Measurements from ENCODE around the gene APBB1IP. TPM values are rescaled to one million over a fixed set of nuclear protein-coding genes. Genes with fewer than 3 reads are reported as not detected.

APBB1IP gene
- total and polyA plus RNA-seq, 9 of the 15 experiments (the other 6 are each of a cell fraction or from before 2014, with no cell fraction given): 0.03 to 0.11 (median 0.06) TPM; not detected in 4

GRCh38 chr10:26586211-26586610 is 148.1 kb downstream of the APBB1IP start:
- in situ Hi-C loops (cut with MboI) (no loop called here), intact Hi-C loops (cut with micrococcal nuclease) (no loop called here)
- CTCF ChIA-PET (ENCODE audit: low intra/inter-chr PET ratio): no interaction called here
- Histone ChIP-seq H3K36me3 (ENCODE audit: control insufficient read depth, insufficient read depth, low read length) (no peaks in the 10 kb centered on the region), H3K27me3 (ENCODE audit: control insufficient read depth in 2 of 2, insufficient read depth in 2 of 2, low read length in 2 of 2) (peaks cover 10 to 46% of the 10 kb centered on the region in 2 experiments; a peak in 4 of 5 replicates), H3K9ac (ENCODE audit: insufficient read depth in 1 of 2, low read depth in 2 of 2, low read length in 2 of 2) (no peak overlapping the region), H3K9me3 (replicated peaks; ENCODE audit: control insufficient read depth, insufficient read depth, low read depth, low read length) (no peaks in the 10 kb centered on the region), H3K4me3 (no peak overlapping the region), H3K4me1 (replicated peaks in 1 of 2; ENCODE audit: control insufficient read depth in 2 of 2, insufficient read depth in 2 of 2, low read length in 2 of 2) (no peaks in the 10 kb centered on the region), H3K4me2 (ENCODE audit: insufficient read depth, low read length) (no peak overlapping the region), H3K9me1 (ENCODE audit: control insufficient read depth, insufficient read depth, low read length) (no peaks in the 10 kb centered on the region), H3K79me2 (ENCODE audit: control insufficient read depth, insufficient read depth, low read length) (no peaks in the 10 kb centered on the region), H2AFZ (ENCODE audit: low read depth, low read length) (no peak overlapping the region), H3K27ac (ENCODE audit: extremely low read depth, low read depth, low read length) (no peak overlapping the region), H4K20me1 (replicated peaks; ENCODE audit: control insufficient read depth, insufficient read depth, low read length) (no peaks in the 10 kb centered on the region; the same call in 1 of the 2 replicates)
- POLR2A ChIA-PET: interaction anchor here (1.1 kb wide), 1 partner anchor 23 kb away, joined by 3 read pairs; no protein-coding TSS in a partner anchor
- ATAC-seq (no peak), DNase-seq (ENCODE audit: extremely low read depth in 1 of 4, low spot score in 3 of 4) (no peak), FAIRE-seq (no peak)
- no TSS peak for BruUV-seq (replicated peaks)
- 1% methylated on average over 11 of the region's 11 CpGs for WGBS (ENCODE audit: insufficient coverage, low coverage, missing lambda C conversion rate)
- TF ChIP-seq CREBBP (IDR thresholded peaks at IDR 0.05; ENCODE audit: low read depth, low read length) (no peak), RERE (CRISPR knock-in tag; IDR thresholded peaks at IDR 0.05; ENCODE audit: borderline replicate concordance) (no peak), TFAM (CRISPR knock-in tag; conservative IDR thresholded peaks at IDR 0.05) (no peak), MEF2D (tag; conservative IDR thresholded peaks at IDR 0.05; ENCODE audit: low read depth) (no peak), ZKSCAN1 (IDR thresholded peaks at IDR 0.05; ENCODE audit: low read depth, low read length) (no peak), ZNF124 (CRISPR knock-in tag; IDR thresholded peaks at IDR 0.05) (no peak), SP1 (CRISPR knock-in tag; IDR thresholded peaks at IDR 0.05) (no peak), U2AF1 (optimal IDR thresholded peaks at IDR 0.05; ENCODE audit: low read depth, low read length) (no peak), ZC3H4 (CRISPR knock-in tag; IDR thresholded peaks at IDR 0.05; ENCODE audit: borderline replicate concordance) (no peak), NFRKB (IDR thresholded peaks at IDR 0.05; ENCODE audit: low read depth) (no peak), DACH1 (IDR thresholded peaks at IDR 0.05; ENCODE audit: partially characterized antibody) (no peak), ZNF133 (CRISPR knock-in tag; IDR thresholded peaks at IDR 0.05) (no peak), KLF13 (tag; IDR thresholded peaks at IDR 0.05; ENCODE audit: borderline replicate concordance, low read depth) (no peak), BDP1 (IDR thresholded peaks at IDR 0.05; ENCODE audit: insufficient read depth, insufficient read length) (no peak), FOXM1 (IDR thresholded peaks at IDR 0.05; ENCODE audit: low read depth) (no peak), FOXM1 (CRISPR knock-in tag; IDR thresholded peaks at IDR 0.05; ENCODE audit: low read depth) (no peak)

Data from K562 (cell line).